ENCODE measurements around the gene TBC1D13. TPM values are rescaled to one million over a fixed set of nuclear protein-coding genes. Genes with fewer than 3 reads are reported as not detected.

The TBC1D13 gene
- total and polyA plus RNA-seq, 9 of the 15 experiments (the other 6 are each of a cell fraction or from before 2014, with no cell fraction given), result 2.3 to 28.7 (median 11.4) TPM

DNA sequence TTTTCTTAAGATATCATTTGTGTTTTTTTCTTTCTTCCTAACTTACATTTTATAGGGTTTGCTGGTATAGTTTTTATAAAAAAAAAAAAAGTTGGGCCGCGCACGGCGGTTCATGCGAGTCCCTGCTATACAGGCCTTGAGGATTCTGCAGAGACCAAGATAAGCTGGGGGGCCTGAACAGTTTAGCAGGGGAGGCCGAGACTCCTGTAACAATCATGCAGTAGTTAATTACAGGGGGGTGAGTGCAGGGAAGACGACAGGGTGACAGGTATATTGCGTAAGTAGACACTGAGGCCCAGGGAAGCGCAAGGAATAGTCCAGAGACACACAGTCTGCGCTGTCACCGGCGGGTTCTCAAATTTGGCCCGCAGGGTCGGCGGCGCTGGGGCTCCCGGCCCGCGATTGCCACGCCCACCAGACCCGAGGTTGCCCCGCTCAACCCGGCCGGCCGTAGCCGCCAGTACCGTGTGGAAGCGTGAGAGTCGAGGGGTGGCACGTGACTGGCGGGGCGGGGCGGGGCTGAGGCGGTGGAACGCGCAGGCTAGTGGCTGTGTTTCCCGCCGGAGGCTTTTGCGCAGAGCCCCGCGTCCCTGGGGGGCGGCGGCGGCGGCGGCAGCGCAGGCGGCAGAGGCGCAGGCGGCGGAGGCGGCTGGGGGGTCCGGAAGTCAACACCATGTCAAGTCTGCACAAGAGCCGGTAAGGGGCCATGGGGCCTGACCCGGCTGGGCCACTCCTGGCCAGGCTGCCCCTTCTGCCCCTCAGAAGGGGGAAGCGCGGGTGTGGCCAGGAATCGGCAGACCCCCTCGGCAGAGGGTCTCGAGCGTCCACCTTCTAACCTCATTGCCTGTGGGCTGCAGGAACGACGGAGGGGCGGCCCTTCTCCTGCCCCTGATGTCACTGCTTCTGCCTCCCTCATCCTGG is at the start of gene TBC1D13 (continued):
- TF ChIP-seq, protein P1, sequence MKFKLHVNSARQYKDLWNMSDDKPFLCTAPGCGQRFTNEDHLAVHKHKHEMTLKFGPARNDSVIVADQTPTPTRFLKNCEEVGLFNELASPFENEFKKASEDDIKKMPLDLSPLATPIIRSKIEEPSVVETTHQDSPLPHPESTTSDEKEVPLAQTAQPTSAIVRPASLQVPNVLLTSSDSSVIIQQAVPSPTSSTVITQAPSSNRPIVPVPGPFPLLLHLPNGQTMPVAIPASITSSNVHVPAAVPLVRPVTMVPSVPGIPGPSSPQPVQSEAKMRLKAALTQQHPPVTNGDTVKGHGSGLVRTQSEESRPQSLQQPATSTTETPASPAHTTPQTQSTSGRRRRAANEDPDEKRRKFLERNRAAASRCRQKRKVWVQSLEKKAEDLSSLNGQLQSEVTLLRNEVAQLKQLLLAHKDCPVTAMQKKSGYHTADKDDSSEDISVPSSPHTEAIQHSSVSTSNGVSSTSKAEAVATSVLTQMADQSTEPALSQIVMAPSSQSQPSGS (CRISPR knock-in tag; IDR thresholded peaks at IDR 0.05), result 0 out of 2 replicates have a peak, but pooled peaks have one; percentile 38
- no peak for TF ChIP-seq ZNF24 (IDR thresholded peaks at IDR 0.05)
- TF ChIP-seq NFE2 (IDR thresholded peaks at IDR 0.05; ENCODE audit: low read depth), result 0 out of 2 replicates have a peak, but pooled peaks have one; percentile 27
- TF ChIP-seq SOX6 (IDR thresholded peaks at IDR 0.05), result peak; percentile 75
- no peak for TF ChIP-seq PYGO2 (tag; IDR thresholded peaks at IDR 0.05)
- TF ChIP-seq, protein P2, sequence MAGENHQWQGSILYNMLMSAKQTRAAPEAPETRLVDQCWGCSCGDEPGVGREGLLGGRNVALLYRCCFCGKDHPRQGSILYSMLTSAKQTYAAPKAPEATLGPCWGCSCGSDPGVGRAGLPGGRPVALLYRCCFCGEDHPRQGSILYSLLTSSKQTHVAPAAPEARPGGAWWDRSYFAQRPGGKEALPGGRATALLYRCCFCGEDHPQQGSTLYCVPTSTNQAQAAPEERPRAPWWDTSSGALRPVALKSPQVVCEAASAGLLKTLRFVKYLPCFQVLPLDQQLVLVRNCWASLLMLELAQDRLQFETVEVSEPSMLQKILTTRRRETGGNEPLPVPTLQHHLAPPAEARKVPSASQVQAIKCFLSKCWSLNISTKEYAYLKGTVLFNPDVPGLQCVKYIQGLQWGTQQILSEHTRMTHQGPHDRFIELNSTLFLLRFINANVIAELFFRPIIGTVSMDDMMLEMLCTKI (IDR thresholded peaks at IDR 0.05; ENCODE audit: partially characterized antibody), result no peak
- no peak for TF ChIP-seq MYNN (IDR thresholded peaks at IDR 0.05)
- TF ChIP-seq MYNN (CRISPR knock-in tag; IDR thresholded peaks at IDR 0.05), result no peak
- TF ChIP-seq HOXB6 (CRISPR knock-in tag; IDR thresholded peaks at IDR 0.05; ENCODE audit: borderline replicate concordance), result no peak
- peak; percentile 84 for TF ChIP-seq LEF1 (IDR thresholded peaks at IDR 0.05)
- TF ChIP-seq, protein P3, sequence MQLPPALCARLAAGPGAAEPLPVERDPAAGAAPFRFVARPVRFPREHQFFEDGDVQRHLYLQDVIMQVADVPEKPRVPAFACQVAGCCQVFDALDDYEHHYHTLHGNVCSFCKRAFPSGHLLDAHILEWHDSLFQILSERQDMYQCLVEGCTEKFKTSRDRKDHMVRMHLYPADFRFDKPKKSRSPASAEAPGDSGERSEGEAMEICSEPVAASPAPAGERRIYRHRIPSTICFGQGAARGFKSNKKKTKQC (CRISPR knock-in tag; IDR thresholded peaks at IDR 0.05), result peak; percentile 97
- TF ChIP-seq, protein P4, sequence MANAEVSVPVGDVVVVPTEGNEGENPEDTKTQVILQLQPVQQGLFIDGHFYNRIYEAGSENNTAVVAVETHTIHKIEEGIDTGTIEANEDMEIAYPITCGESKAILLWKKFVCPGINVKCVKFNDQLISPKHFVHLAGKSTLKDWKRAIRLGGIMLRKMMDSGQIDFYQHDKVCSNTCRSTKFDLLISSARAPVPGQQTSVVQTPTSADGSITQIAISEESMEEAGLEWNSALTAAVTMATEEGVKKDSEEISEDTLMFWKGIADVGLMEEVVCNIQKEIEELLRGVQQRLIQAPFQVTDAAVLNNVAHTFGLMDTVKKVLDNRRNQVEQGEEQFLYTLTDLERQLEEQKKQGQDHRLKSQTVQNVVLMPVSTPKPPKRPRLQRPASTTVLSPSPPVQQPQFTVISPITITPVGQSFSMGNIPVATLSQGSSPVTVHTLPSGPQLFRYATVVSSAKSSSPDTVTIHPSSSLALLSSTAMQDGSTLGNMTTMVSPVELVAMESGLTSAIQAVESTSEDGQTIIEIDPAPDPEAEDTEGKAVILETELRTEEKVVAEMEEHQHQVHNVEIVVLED (CRISPR knock-in tag; IDR thresholded peaks at IDR 0.05), result peak; percentile 88
- TF ChIP-seq XRCC5 (IDR thresholded peaks at IDR 0.05; ENCODE audit: low read depth, low read length), result peak; percentile 76; the same call in 1 of the 2 replicates
- TF ChIP-seq NR2C1 (IDR thresholded peaks at IDR 0.05), result no peak
- no peak for TF ChIP-seq NR2C1 (tag; IDR thresholded peaks at IDR 0.05)
- no peak for TF ChIP-seq PTTG1 (tag; IDR thresholded peaks at IDR 0.05; ENCODE audit: low read depth)
- TF ChIP-seq TAF9B (IDR thresholded peaks at IDR 0.05; ENCODE audit: partially characterized antibody), result no peak
- 0 out of 2 replicates have a peak, but pooled peaks have one; percentile 42 for TF ChIP-seq MEF2D (tag; conservative IDR thresholded peaks at IDR 0.05; ENCODE audit: low read depth)
- TF ChIP-seq, protein P5, sequence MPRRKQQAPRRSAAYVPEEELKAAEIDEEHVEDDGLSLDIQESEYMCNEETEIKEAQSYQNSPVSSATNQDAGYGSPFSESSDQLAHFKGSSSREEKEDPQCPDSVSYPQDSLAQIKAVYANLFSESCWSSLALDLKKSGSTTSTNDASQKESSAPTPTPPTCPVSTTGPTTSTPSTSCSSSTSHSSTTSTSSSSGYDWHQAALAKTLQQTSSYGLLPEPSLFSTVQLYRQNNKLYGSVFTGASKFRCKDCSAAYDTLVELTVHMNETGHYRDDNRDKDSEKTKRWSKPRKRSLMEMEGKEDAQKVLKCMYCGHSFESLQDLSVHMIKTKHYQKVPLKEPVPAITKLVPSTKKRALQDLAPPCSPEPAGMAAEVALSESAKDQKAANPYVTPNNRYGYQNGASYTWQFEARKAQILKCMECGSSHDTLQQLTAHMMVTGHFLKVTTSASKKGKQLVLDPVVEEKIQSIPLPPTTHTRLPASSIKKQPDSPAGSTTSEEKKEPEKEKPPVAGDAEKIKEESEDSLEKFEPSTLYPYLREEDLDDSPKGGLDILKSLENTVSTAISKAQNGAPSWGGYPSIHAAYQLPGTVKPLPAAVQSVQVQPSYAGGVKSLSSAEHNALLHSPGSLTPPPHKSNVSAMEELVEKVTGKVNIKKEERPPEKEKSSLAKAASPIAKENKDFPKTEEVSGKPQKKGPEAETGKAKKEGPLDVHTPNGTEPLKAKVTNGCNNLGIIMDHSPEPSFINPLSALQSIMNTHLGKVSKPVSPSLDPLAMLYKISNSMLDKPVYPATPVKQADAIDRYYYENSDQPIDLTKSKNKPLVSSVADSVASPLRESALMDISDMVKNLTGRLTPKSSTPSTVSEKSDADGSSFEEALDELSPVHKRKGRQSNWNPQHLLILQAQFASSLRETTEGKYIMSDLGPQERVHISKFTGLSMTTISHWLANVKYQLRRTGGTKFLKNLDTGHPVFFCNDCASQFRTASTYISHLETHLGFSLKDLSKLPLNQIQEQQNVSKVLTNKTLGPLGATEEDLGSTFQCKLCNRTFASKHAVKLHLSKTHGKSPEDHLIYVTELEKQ (CRISPR knock-in tag; IDR thresholded peaks at IDR 0.05), result no peak
- peak in 1 of 2 experiments; percentile 91; a peak in 2 of 3 replicates for TF ChIP-seq CBX3 (IDR thresholded peaks at IDR 0.05; ENCODE audit: borderline replicate concordance in 1 of 2, low read length in 2 of 2)
